HG02623 (cell line): ENCODE data around the gene FAM53B.

Source experiments
- ATAC-seq: cut with Tn5 transposase; IDR thresholded peaks from one replicate; pipeline ENCODE4 v1.9.1; 2021; ENCODE audit warnings: moderate library complexity; ENCODE audit not compliant: unreplicated experiment

The FAM53B gene

GRCh38 chr10:124742413-124743190 is 1.6 kb downstream of the FAM53B start:
- no peak for ATAC-seq

DNA sequence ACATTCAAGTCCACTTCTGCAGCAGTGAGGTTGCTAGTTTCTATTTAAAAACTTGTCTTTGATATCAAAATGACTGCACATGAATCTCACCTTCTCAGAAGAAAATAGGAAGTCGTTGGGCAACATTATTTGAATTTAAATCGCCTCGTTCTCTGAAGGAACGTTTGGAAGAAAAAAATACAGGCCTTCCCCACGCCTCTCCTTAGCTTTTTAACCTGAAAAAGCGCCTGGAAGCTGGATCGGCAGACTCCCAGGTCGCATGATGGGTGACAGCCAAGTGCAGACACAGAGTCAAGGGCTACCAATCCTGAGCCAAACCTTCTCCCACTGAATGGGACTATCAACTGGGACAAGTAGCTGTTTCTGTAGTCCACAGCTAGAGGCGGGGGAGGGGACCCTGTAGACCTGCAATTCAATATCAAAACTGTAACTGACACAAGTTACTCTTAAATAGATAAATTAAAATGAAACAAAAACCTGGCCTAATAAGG is 2.2 kb downstream of the FAM53B start:
- ATAC-seq: no peak

- peak; percentile 31 for ATAC-seq
Observed at GRCh38 chr10:124741281-124741921, 2.8 kb downstream of the FAM53B start.

- ATAC-seq: peak; percentile 14
Observed at GRCh38 chr10:124740369-124741280, 3.6 kb downstream of the FAM53B start.

- no peak for ATAC-seq
Observed at GRCh38 chr10:124739986-124740368, 4.2 kb downstream of the FAM53B start.

- ATAC-seq: no peak
Observed at GRCh38 chr10:124739119-124739921, 4.9 kb downstream of the FAM53B start.

DNA sequence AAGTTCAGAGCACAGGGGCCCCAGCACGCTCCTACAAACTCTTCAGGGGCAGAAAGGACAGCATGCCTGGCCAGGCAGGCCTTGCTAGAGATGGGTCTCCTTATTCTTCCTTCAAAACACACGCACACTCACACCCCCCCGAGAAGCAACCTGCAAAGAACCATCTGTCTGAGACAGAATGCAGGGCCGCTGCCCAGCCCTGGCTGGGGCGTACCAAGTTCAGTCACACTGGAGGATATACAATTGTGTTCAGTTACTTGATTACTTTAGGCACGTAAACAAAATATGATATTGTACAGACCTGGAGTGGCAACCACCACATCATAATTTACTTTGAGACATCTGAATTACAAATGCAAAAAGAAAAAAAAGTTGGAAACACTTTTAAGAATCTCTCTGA is 5.7 kb downstream of the FAM53B start:
- no peak for ATAC-seq

GRCh38 chr10:124737708-124738107 is 6.5 kb downstream of the FAM53B start:
- no peak for ATAC-seq

GRCh38 chr10:124737221-124737620 is 7.0 kb downstream of the FAM53B start:
- ATAC-seq: no peak

DNA sequence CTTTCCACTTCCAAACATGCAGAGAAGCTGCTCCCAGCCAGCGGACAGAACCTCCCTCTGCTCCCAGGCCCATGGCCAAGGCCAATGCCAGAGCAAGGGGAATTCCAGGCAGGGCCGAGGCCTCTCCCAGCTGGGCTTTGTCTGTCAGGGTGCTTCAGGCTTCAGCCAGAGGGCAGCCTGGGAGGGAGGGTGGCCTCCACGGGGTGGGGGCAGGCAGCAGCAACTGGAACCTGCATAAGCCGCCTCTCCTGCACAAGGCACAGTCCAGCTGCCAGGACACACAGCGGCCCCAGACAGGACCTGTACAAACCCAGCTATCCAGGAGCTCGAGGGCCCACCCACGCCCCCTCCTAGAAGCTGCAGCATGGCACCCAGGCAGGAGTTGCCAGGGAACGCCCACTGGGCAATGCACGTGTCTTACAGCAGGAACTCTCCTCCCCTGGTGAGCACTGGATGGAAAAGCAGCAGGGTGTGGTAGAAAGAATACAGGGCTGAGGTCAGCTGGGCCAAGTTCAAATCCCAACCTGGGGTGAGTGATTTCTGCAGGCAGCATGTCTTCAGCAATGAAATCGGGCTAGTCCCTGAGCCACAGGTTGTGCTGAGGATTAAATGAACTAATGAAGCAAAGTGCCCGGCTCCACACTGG is 7.6 kb downstream of the FAM53B start:
- ATAC-seq: no peak

- ATAC-seq: no peak
Observed at GRCh38 chr10:124735491-124736286, 8.5 kb downstream of the FAM53B start.

DNA sequence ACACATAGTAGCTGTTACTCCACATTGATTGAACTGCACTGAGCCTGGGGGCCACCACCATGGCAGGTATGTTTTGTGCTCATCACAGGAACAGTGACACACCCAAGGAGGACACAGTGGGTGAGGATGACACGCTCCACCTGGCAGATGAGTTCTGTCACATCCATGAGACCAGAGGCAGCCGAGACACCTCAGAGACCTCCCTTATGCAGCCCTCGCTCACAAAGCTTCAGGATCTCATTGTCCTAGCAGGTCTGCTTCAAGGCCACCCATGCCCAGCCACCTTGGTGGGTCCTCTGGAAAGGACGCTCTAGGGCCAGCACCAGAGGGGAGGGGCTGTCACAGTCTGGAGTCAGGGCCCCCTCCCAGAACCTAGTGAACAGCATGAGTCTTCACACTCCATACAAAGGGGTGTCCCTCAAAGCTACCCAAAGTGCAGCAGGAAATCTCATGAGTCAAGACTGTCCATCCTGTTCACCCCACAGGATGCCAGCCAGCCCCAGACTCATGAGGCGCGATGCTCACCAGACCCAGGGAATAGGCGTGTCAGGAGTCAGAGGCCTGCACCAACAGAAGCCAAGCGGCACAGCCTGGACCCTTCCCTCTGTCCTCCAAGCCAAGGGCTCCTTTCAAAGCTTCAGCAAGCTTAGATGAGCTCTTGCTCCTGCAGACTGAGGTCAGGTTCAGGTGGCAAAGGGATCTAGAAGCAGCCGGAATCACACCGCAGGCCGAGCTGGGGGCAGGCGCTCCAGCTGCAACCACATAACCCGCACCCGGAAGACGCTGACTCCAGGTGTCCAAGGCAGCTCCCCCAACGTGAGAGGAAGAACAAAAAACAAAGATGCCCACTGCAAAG is 9.6 kb downstream of the FAM53B start:
- no peak for ATAC-seq

- ATAC-seq: no peak
Observed at GRCh38 chr10:124733571-124734245, 10.5 kb downstream of the FAM53B start.

DNA sequence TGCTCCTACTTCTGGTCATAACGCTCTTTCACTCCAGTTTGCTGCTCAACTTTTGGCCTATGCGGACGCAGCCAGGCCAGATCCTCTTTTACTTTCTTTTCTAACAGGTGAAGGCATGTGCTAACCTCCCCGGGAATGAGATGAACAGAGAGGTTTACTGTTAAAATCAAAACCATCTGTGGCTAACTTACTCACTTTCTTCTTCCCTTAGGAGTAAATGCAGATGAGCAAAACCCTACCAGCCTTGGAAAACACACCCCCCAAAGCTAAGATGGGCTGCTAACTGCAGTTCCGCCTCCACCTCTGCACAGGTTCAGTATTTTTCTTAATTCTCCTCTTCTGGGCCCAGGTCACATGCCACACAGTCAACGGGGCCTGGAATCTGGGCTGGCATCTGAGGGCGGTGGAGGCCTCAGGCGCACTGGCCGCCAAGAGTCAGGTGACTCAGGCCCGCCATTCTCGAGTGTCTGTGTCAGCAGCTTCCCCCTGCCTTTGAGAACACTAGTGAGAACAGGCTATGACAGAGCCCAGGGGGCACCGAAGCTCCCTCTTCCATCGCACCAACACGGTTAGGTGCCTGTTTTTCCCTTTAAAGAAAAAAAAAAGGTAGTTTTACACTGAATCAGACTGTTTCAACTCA is 11.1 kb downstream of the FAM53B start:
- ATAC-seq: peak; percentile 71

DNA sequence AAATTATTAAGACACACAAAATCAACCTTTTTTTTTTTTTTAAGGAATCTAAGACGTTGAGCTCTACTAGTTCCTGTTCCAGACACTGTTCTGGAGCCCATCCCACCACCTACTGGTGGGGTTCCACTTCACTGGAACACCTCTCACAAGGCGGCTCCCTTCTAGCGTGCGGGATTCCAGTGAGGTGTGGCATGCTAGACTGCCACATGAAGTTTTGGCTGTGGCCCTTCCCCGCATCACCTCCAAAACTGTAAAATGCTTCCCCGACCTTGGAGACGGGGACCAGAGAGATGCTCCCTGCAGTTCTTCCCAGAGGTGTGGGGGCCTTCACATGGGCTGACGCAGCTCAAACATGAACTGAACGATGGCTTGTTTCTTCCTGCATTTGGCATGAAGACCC is 12.6 kb downstream of the FAM53B start:
- no peak for ATAC-seq

DNA sequence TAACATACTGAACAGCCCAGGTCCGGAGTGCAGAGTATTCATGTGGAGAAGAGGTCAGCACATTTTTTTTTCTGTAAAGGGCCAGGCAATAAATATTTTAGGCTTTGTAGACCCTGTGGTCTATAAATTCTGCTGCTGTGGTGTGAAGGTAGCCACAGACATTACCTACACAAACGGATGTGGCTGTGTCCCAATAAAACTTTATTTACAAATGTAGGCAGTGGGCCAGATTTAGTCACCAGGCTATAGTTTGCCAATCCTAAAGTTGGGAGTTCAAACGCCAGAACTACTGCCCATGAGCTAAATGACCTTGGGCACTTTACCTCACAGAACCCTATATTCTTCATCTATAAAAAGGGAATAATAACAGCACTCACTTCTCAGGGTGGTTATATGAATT is 13.4 kb downstream of the FAM53B start:
- no peak for ATAC-seq
